RPMI8226 (cell line): Measurements from ENCODE around the gene BHMT2.

Source experiments
- DNase-seq: peaks from one replicate; pipeline ENCODE4 v3.0.0-alpha.2; 2015

The BHMT2 gene, protein sequence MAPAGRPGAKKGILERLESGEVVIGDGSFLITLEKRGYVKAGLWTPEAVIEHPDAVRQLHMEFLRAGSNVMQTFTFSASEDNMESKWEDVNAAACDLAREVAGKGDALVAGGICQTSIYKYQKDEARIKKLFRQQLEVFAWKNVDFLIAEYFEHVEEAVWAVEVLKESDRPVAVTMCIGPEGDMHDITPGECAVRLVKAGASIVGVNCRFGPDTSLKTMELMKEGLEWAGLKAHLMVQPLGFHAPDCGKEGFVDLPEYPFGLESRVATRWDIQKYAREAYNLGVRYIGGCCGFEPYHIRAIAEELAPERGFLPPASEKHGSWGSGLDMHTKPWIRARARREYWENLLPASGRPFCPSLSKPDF

DNA sequence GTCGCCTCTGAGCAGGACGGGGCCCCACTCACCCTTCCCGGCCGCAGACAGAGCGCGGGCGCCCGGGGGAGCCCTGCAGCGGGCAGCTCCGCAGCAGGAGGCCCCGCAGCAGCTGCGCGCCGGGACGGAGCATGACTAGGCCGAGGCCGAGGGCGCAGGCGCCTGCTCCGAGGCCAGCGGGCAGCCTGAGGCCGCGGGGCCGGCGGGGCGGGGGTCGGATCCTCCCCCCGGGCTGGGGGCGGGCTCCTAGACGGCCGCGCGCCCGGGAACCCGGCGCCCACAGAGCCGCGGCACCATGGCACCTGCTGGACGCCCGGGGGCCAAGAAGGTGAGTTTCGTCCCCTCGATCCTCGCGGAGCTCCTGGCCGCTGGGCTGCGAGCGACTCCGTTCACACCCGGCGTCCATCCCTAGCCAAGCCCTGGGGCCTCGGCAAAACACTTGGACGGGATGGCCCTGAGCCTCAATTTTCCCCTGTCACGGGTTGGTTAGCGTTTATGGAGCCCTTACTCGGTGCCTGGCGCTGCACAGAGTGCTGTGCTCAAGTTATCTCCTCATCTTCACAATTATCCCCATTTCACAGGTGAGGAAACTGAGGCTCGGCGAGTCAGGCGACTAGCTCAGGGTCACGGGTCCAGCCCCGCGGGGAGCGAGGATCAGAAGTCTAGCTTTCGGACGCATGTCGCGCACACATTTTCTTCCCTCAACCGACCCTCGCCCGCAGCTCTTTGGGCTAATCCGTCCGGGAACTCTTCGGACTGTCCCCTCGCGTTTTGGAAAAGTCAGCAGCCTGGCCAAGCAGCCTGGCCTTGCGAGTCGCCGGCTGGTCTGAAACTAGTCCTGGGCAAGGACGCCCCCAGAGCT is at the start of gene BHMT2, which contains the start of gene DMGDH:
Gene BHMT2 (plus strand): TSS at position 280 of the 862 bp plus-strand sequence. CDS start 16 bp downstream, at position 296.
Gene DMGDH (minus strand): TSS at position 187 of the 862 bp plus-strand sequence. CDS start 54 bp downstream, at position 133.
- DNase-seq, result no peak

- DNase-seq, result peak; percentile 71
Measured at GRCh38 chr5:79020861-79021561, 48.6 kb upstream of the BHMT2 start.

DNA sequence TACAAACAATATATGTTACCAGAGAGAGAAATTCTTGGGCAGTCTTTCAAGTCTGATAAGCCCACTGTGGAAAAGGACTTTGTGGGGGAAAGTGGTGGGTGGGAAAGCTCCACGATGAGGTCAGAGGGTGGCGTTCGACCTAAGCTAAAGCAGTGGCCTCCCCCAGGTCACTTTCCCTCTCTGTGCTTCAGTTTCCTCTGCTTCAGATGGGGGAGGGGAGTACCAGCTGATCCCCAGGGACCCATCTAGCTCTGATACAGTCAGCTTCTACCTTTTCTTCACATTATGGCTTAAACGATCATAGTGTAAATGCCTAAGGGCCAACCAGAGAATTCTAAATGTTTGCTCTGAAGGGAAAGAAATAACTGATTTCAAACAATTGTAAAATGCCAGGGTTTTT is 47.8 kb upstream of the BHMT2 start:
- no peak for DNase-seq

DNA sequence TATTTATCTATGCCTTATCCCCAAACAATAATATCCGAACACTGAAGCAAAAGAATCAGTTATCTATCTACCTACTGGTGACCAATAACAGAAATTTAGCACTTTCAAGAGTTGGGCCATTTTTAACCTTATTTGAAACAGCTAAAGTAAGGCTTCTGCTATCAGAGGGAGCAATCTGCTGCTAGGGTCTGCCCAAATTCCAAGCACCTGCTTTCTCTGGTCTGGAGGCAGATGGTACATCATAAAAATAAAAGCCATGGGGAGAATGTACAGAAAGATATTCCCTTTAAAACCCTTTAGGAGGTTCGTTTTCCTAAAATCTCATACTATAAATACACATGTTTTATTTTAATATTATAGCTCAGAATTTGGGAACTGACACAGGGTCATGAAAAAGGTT is 46.8 kb upstream of the BHMT2 start:
- DNase-seq, result no peak

GRCh38 chr5:79023348-79023747 is 46.2 kb upstream of the BHMT2 start:
- DNase-seq, result no peak

DNA sequence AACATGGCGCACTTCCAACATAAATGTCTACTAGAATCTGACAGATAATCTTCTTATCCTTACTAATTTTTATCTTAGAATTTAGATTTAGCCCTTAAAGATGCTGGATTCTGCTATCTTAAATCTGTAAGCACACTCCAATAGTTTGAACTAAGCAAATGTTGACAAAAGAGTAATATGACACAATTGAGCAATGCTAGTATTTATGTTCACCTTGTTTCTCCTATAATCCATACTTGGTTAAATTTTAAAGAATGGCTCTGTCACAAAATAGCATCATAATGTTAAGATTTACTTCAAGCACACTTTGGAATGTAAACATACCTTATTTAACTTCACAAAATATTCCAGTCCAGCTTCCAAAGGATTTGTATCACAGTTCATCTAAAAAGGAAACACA is 45.6 kb upstream of the BHMT2 start:
- no peak for DNase-seq

GRCh38 chr5:79025054-79025472 is 44.5 kb upstream of the BHMT2 start:
- peak; percentile 66 for DNase-seq

GRCh38 chr5:79030663-79031484 is 38.7 kb upstream of the BHMT2 start:
- DNase-seq, result no peak

- DNase-seq, result no peak
Measured at GRCh38 chr5:79031485-79031867, 38.1 kb upstream of the BHMT2 start.

- DNase-seq, result no peak
Measured at GRCh38 chr5:79032031-79032695, 37.4 kb upstream of the BHMT2 start.

DNA sequence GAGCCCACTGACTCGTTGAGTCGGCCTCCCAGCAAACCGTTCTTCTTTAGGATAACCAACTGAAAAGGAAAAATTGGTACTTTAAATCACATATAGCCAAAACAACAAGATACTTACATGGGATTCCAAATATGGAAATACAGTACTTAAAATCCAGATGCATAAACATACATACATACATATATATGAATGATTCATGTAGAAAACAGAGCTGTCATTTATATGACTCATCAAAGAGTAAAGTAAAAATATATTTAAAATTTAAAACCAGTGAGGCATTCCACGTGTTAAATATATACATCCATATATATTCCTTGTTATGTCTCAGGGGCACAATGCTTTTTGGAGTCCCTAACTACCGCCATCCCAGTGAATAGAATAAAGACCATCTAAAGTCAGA is 36.8 kb upstream of the BHMT2 start:
- DNase-seq, result no peak

GRCh38 chr5:79035237-79035636 is 34.3 kb upstream of the BHMT2 start:
- no peak for DNase-seq

GRCh38 chr5:79036769-79037168 is 32.8 kb upstream of the BHMT2 start:
- no peak for DNase-seq

GRCh38 chr5:79042188-79042587 is 27.4 kb upstream of the BHMT2 start:
- no peak for DNase-seq

GRCh38 chr5:79047199-79047598 is 22.4 kb upstream of the BHMT2 start:
- no peak for DNase-seq

DNA sequence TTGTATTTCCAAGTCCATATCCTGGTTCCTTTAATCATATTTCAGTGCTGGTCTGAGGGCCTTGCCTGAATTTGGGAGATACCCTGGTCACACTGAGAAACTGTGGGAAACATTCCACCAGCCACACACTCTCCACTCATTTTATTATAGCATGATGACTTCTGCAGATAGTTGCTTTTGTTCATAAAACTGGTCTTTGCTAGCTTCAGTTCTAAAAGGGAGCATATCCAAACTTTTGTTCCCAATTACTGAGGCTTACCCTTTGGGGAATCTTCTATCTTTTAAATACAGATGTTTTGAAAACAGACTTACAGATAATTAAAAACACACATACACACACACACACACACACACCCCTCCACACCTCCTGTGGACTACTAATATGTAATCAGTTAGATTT is 21.1 kb upstream of the BHMT2 start:
- DNase-seq, result no peak

GRCh38 chr5:79050498-79050897 is 19.1 kb upstream of the BHMT2 start:
- DNase-seq, result no peak

GRCh38 chr5:79053321-79053720 is 16.2 kb upstream of the BHMT2 start:
- no peak for DNase-seq

GRCh38 chr5:79055017-79055416 is 14.6 kb upstream of the BHMT2 start:
- no peak for DNase-seq

GRCh38 chr5:79056847-79057246 is 12.7 kb upstream of the BHMT2 start:
- no peak for DNase-seq

- no peak for DNase-seq
Measured at GRCh38 chr5:79059674-79060073, 9.9 kb upstream of the BHMT2 start.

GRCh38 chr5:79062436-79062835 is 7.1 kb upstream of the BHMT2 start:
- DNase-seq, result no peak
